Activated B cell treated with CpG ODN at 0.5 μM for 24 hours (primary cell): Measurements from ENCODE around the gene INTS4. TPM values are rescaled to one million over a fixed set of nuclear protein-coding genes. Genes with fewer than 3 reads are reported as not detected.
"Not testable (repeated sequence)": the region's sequence is repeated elsewhere in the genome, so short reads cannot be mapped to it uniquely, and the experiment has no call there.

Source experiments
- ATAC-seq: fragments of 200-7000 bp; cut with Tn5 transposase; one replicate; pipeline ENCODE4 v1.10.0; 2021; ENCODE audit warnings: low read depth, mild to moderate bottlenecking, moderate library complexity
- CTCF ChIA-PET: fragments of 350-600 bp; sonication (Branson Sonifier 250); formaldehyde crosslinking; loops from one replicate; lab custom pipeline; 2021; ENCODE audit warnings: antibody characterized with exemption; lab: Charles Lee
- POLR2A ChIA-PET: fragments of 350-600 bp; sonication (Branson Sonifier 250); formaldehyde crosslinking; loops from one replicate; lab custom pipeline; 2021; ENCODE audit warnings: antibody characterized with exemption; lab: Charles Lee
- DNase-seq: peaks from one replicate; pipeline ENCODE4 v3.0.0; 2022
- H3K27ac Mint-ChIP-seq: one replicate; pipeline ENCODE4 v1.8.0; 2020; ENCODE audit warnings: mixed read lengths
- H3K27me3 Mint-ChIP-seq: one replicate; pipeline ENCODE4 v1.8.0; 2021; ENCODE audit warnings: mixed read lengths
- H3K36me3 Mint-ChIP-seq: one replicate; pipeline ENCODE4 v1.8.0; 2021; ENCODE audit warnings: low read depth, mixed read lengths
- H3K4me1 Mint-ChIP-seq: one replicate; pipeline ENCODE4 v1.8.0; 2021; ENCODE audit warnings: mixed read lengths
- H3K4me3 Mint-ChIP-seq: one replicate; pipeline ENCODE4 v1.8.0; 2020; ENCODE audit warnings: mild to moderate bottlenecking, mixed read lengths
- H3K9me3 Mint-ChIP-seq: one replicate; pipeline ENCODE4 v1.8.0; 2020; ENCODE audit warnings: mixed read lengths
- CTCF ChIP-seq: fragments of 200-600 bp; IDR thresholded peaks from one replicate; pipeline ENCODE4 v1.8.0; 2022; ENCODE audit warnings: antibody characterized with exemption, mild to moderate bottlenecking
- intact Hi-C: fragments of 100-400 bp; cut with micrococcal nuclease; formaldehyde crosslinking; loops from one replicate; pipeline ENCODE4 v1.15.1; 2024
- total RNA-seq: library from RNA; stranded (reverse); gene quantifications from 2 replicates; pipeline ENCODE4 v1.2.3, GENCODE V29; 2022

Gene INTS4
- total RNA-seq, 1 donor from 2014 or later: 62.3 TPM

GRCh38 chr11:77883775-77884174 is 110.7 kb downstream of the INTS4 start:
- Mint-ChIP-seq H3K4me3 (no peak overlapping the region), H3K36me3 (peaks cover 81% of the 10 kb centered on the region), H3K9me3 (no peaks in the 10 kb centered on the region), H3K27ac (no peak overlapping the region), H3K27me3 (no peaks in the 10 kb centered on the region), H3K4me1 (peaks cover 17% of the 10 kb centered on the region)
- DNase-seq: no peak
- POLR2A ChIA-PET: interaction anchor here (0.6 kb wide), 1 partner anchor 1446 kb away, joined by 4 read pairs; no protein-coding TSS in a partner anchor
- intact Hi-C loops: no loop called here
- CTCF ChIA-PET: no interaction called here
- no peak for TF ChIP-seq CTCF
- ATAC-seq: no peak

- no peaks in the 10 kb centered on the region for H3K9me3 Mint-ChIP-seq
- H3K27me3 Mint-ChIP-seq: no peaks in the 10 kb centered on the region
- TF ChIP-seq CTCF: no peak
- ChIA-PET POLR2A (no interaction called here), CTCF (no interaction called here)
- H3K4me1 Mint-ChIP-seq: peaks cover 17% of the 10 kb centered on the region
- peaks cover 81% of the 10 kb centered on the region for H3K36me3 Mint-ChIP-seq
- H3K4me3 Mint-ChIP-seq: no peak overlapping the region
- intact Hi-C loops: no loop called here
- no peak for ATAC-seq
- no peak overlapping the region for H3K27ac Mint-ChIP-seq
- no peak for DNase-seq
These were observed 112.1 kb downstream of the INTS4 start for GRCh38 chr11:77882396-77882795.

- H3K9me3 Mint-ChIP-seq: no peaks in the 10 kb centered on the region
- no peak for TF ChIP-seq CTCF
- H3K4me1 Mint-ChIP-seq: peaks cover 17% of the 10 kb centered on the region
- ChIA-PET POLR2A (no interaction called here), CTCF (no interaction called here)
- ATAC-seq (no peak), DNase-seq (no peak)
- peaks cover 80% of the 10 kb centered on the region for H3K36me3 Mint-ChIP-seq
- no peak overlapping the region for H3K4me3 Mint-ChIP-seq
- H3K27me3 Mint-ChIP-seq: no peaks in the 10 kb centered on the region
- intact Hi-C loops: no loop called here
- no peak overlapping the region for H3K27ac Mint-ChIP-seq
These were observed 115.2 kb downstream of the INTS4 start for GRCh38 chr11:77879218-77879617.

GRCh38 chr11:77878247-77878646 is 116.2 kb downstream of the INTS4 start:
- H3K27ac Mint-ChIP-seq, ATAC-seq, H3K4me3 Mint-ChIP-seq, POLR2A ChIA-PET, CTCF ChIA-PET, intact Hi-C loops, DNase-seq, H3K9me3 Mint-ChIP-seq, H3K27me3 Mint-ChIP-seq: not testable (repeated sequence)
- H3K4me1 Mint-ChIP-seq: peaks cover 17% of the 10 kb centered on the region
- H3K36me3 Mint-ChIP-seq: peaks cover 75% of the 10 kb centered on the region

- ATAC-seq (no peak), DNase-seq (no peak)
- POLR2A ChIA-PET: no interaction called here
- Mint-ChIP-seq H3K36me3 (peaks cover 65% of the 10 kb centered on the region), H3K27ac (no peak overlapping the region), H3K4me3 (no peak overlapping the region), H3K4me1 (peaks cover 17% of the 10 kb centered on the region), H3K27me3 (no peaks in the 10 kb centered on the region), H3K9me3 (no peaks in the 10 kb centered on the region)
- CTCF ChIA-PET: no interaction called here
- intact Hi-C loops: no loop called here
- TF ChIP-seq CTCF: no peak
These were observed 118.4 kb downstream of the INTS4 start for GRCh38 chr11:77876045-77876444.

GRCh38 chr11:77874206-77874605 is 120.3 kb downstream of the INTS4 start:
- Mint-ChIP-seq H3K27me3 (no peaks in the 10 kb centered on the region), H3K9me3 (no peaks in the 10 kb centered on the region), H3K4me3 (no peak overlapping the region), H3K36me3 (peaks cover 57% of the 10 kb centered on the region), H3K4me1 (peaks cover 4% of the 10 kb centered on the region), H3K27ac (no peak overlapping the region)
- ATAC-seq (no peak), DNase-seq (no peak)
- POLR2A ChIA-PET: no interaction called here
- CTCF ChIA-PET: no interaction called here
- intact Hi-C loops: no loop called here
- TF ChIP-seq CTCF: no peak
